Measurements from ENCODE around the gene APOL5. TPM values are rescaled to one million over a fixed set of nuclear protein-coding genes. Genes with fewer than 3 reads are reported as not detected.

Gene APOL5
- total RNA-seq = not detected in 2 replicates

GRCh38 chr22:35717572-35717971, at the start of gene APOL5:
TSS of gene APOL5 (plus strand) at chr22:35717872. CDS start at chr22:35717872, 0 bp downstream.

Other genes with a start within 250 kb of the APOL5 start
- under 0.01 and 0.13 TPM in 2 replicates for gene RASD2, start 177.0 kb upstream of the APOL5 start, total RNA-seq
- gene MB, start 100.5 kb upstream of the APOL5 start, total RNA-seq = not detected in 2 replicates
- gene APOL6, start 69.4 kb upstream of the APOL5 start, total RNA-seq = 4.4 and 9.0 TPM in 2 replicates